ENCODE data around the gene SGCG. TPM values are rescaled to one million over a fixed set of nuclear protein-coding genes. Genes with fewer than 3 reads are reported as not detected.

SGCG gene
- total RNA-seq, 1 donor from 2014 or later: 5.6 TPM

GRCh38 chr13:23321535-23322241 is 140.9 kb downstream of the SGCG start:
- peaks cover 26% of the 10 kb centered on the region for H3K4me1 Mint-ChIP-seq (ENCODE audit: unreplicated experiment)
- H3K27me3 Mint-ChIP-seq: no peaks in the 10 kb centered on the region
- H3K9me3 Mint-ChIP-seq: no peaks in the 10 kb centered on the region
- peaks cover 3% of the 10 kb centered on the region for H3K36me3 Mint-ChIP-seq
- no peak overlapping the region for H3K4me3 Mint-ChIP-seq
- H3K27ac Mint-ChIP-seq: peak overlapping the region; percentile 12
- no peak for DNase-seq (ENCODE audit: extremely low spot score, unreplicated experiment)
- TF ChIP-seq CTCF (conservative IDR thresholded peaks at IDR 0.05): no peak

GRCh38 chr13:23322353-23323336 is 141.9 kb downstream of the SGCG start:
- H3K4me3 Mint-ChIP-seq: no peak overlapping the region
- TF ChIP-seq CTCF (conservative IDR thresholded peaks at IDR 0.05): no peak
- DNase-seq (ENCODE audit: extremely low spot score, unreplicated experiment): no peak
- H3K27me3 Mint-ChIP-seq: no peaks in the 10 kb centered on the region
- peak overlapping the region; percentile 12 for H3K27ac Mint-ChIP-seq
- H3K36me3 Mint-ChIP-seq: peaks cover 10% of the 10 kb centered on the region
- H3K4me1 Mint-ChIP-seq (ENCODE audit: unreplicated experiment): peaks cover 26% of the 10 kb centered on the region
- no peaks in the 10 kb centered on the region for H3K9me3 Mint-ChIP-seq

GRCh38 chr13:23323946-23324709 is 143.3 kb downstream of the SGCG start:
- no peak for DNase-seq (ENCODE audit: extremely low spot score, unreplicated experiment)
- Mint-ChIP-seq H3K4me3 (no peak overlapping the region), H3K36me3 (peaks cover 10% of the 10 kb centered on the region), H3K4me1 (ENCODE audit: unreplicated experiment) (peaks cover 26% of the 10 kb centered on the region), H3K27ac (no peak overlapping the region), H3K9me3 (no peaks in the 10 kb centered on the region), H3K27me3 (no peaks in the 10 kb centered on the region)
- TF ChIP-seq CTCF (conservative IDR thresholded peaks at IDR 0.05): no peak

- H3K4me1 Mint-ChIP-seq (ENCODE audit: unreplicated experiment): peaks cover 20% of the 10 kb centered on the region
- TF ChIP-seq CTCF (conservative IDR thresholded peaks at IDR 0.05): no peak
- no peak overlapping the region for H3K27ac Mint-ChIP-seq
- H3K36me3 Mint-ChIP-seq: peaks cover 14% of the 10 kb centered on the region
- no peak overlapping the region for H3K4me3 Mint-ChIP-seq
- DNase-seq (ENCODE audit: extremely low spot score, unreplicated experiment): no peak
- H3K9me3 Mint-ChIP-seq: no peaks in the 10 kb centered on the region
- H3K27me3 Mint-ChIP-seq: no peaks in the 10 kb centered on the region
Measured at GRCh38 chr13:23325191-23325590, 144.4 kb downstream of the SGCG start.

DNA sequence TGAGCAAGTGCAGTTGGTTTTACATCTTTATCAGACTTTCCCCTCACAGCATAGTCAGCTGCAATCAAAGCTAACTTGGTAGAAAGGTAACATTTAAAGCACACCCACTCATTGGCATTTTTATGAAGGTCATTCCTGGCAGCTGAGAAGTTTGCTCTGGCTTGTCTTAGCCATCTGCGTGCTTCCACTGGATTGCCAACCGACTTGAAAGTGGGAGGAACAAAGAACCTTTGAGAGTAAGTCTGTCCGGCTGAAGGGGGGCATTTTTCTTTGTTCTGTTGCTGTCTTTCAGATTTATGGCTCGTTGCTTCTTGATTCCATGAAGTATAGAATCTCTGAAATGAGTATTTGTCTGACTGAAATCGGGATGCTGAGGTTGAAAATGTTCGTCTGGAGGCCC is 149.6 kb downstream of the SGCG start:
- Mint-ChIP-seq H3K36me3 (peaks cover 59% of the 10 kb centered on the region), H3K27me3 (no peaks in the 10 kb centered on the region), H3K4me1 (ENCODE audit: unreplicated experiment) (no peaks in the 10 kb centered on the region), H3K4me3 (no peak overlapping the region), H3K9me3 (peaks cover 24% of the 10 kb centered on the region), H3K27ac (no peak overlapping the region)
- no peak for TF ChIP-seq CTCF (conservative IDR thresholded peaks at IDR 0.05)
- no peak for DNase-seq (ENCODE audit: extremely low spot score, unreplicated experiment)

Data from type B pancreatic cell (in vitro differentiated cells).